ENCODE measurements around the gene PARD3B.

GRCh38 chr2:204863336-204863735 is 318.1 kb downstream of the PARD3B start:
- TF ChIP-seq CTCF (IDR thresholded peaks at IDR 0.05) (no peak), POLR2AphosphoS5 (IDR thresholded peaks at IDR 0.05) (no peak)

Data from transverse colon (tissue), 4 donors.